HUES48 (cell line): Measurements from ENCODE around the gene MAP4.

Experiments used
- H3K27ac ChIP-seq: one replicate; pipeline ENCODE4 v1.7.0; 2013; ENCODE audit warnings: low read depth, low read length, inconsistent platforms
- H3K27me3 ChIP-seq: 2 replicates; pipeline ENCODE4 v1.6.1; 2013; ENCODE audit warnings: mild to moderate bottlenecking, low read length; ENCODE audit not compliant: control insufficient read depth, insufficient read depth
- H3K36me3 ChIP-seq: 2 replicates; pipeline ENCODE4 v1.6.1; 2013; ENCODE audit warnings: low read length; ENCODE audit not compliant: control insufficient read depth, insufficient read depth
- H3K4me1 ChIP-seq: 2 replicates; pipeline ENCODE4 v1.6.1; 2013; ENCODE audit warnings: mild to moderate bottlenecking, low read length; ENCODE audit not compliant: control insufficient read depth, insufficient read depth
- H3K4me3 ChIP-seq: 2 replicates; pipeline ENCODE4 v1.5.1; 2013; ENCODE audit warnings: mild to moderate bottlenecking, low read depth, low read length
- H3K9ac ChIP-seq: 2 replicates; pipeline ENCODE4 v1.6.1; 2013; ENCODE audit warnings: mild to moderate bottlenecking, low read depth, low read length, moderate library complexity
- H3K9me3 ChIP-seq: 2 replicates; pipeline ENCODE4 v1.6.1; 2013; ENCODE audit warnings: low read length; ENCODE audit not compliant: control insufficient read depth, insufficient read depth

The MAP4 gene

DNA sequence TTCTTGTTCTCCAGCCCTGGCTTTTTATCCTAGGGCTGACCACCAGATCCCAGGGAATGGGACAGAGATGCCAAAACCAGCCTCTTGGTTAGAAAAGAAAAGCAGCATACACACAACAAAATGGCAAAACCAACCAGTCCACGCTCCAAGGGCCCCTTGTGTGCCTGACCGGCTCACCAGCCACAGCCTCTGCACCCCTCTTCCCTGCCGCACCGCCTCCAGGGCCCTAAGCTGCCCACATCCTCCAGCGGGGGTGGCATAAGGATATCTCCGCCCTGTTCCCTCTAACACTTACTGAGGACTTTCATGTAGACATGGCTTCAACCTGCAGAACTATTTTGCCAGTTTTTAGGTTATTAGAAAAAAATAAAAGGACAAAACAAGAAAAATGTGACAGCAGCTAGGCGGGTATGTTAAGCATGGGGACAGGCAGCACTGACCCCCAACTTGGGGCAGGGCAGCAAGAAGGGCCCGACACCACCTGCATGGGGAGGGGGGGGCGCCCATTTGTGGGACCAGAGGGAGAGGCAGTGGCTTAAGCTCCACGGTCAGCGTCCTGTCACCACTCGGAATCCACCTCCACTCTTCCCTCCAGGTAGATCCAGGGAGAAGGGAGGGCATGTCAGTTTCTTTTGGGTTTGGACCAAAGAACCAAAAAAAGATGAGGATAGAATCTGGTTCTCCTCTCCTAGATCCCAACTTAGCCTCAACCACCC is 164.2 kb downstream of the MAP4 start:
- Histone ChIP-seq H3K27ac (no peak overlapping the region), H3K9ac (no peak overlapping the region), H3K27me3 (no peaks in the 10 kb centered on the region), H3K36me3 (peaks cover 82% of the 10 kb centered on the region), H3K4me1 (no peaks in the 10 kb centered on the region), H3K9me3 (no peaks in the 10 kb centered on the region), H3K4me3 (no peak overlapping the region)

DNA sequence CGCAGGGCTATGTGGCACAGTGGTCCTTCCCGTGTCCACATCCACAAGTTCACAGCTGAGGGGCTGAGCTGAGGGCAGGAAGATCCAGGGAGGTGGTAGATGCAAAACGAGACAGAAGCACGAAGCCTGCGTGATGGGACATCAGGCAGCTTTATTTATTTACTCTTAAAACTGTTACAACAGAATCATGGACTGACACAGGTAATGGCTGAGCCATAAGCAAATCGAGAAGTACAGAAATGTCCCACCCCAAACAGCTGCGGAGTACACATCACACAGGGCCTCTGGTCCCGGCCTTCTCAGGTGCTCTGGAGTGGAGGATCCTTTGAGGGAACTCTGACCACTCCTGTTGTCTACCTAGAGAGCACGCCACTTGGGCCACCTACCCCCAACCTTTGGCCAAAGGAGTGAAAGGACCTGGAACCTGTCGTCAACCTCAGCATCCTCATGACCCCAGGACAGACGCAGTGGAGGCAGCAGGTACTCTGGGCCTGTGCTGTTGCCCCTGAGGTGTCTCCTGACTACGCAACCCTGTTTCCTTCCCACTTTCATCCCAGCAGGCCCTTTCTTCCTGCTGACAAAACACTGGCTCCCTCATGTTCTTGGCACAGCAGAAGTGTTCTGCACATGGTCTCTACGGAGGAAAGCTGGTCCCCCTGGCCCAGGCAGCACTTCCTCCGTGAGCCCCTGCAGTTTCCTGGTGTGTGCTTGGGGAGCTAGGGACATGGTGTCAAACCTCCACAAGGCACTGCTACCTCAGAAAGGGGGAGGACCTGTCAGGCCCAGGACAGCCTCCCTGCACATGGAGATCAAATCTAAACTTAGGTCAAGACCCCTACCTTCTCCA is 165.4 kb downstream of the MAP4 start:
- Histone ChIP-seq H3K27me3 (no peaks in the 10 kb centered on the region), H3K27ac (no peak overlapping the region), H3K4me3 (no peak overlapping the region), H3K9me3 (no peaks in the 10 kb centered on the region), H3K36me3 (peaks cover 83% of the 10 kb centered on the region), H3K9ac (no peak overlapping the region), H3K4me1 (no peaks in the 10 kb centered on the region)

- peaks cover 83% of the 10 kb centered on the region for H3K36me3 ChIP-seq
- no peak overlapping the region for H3K27ac ChIP-seq
- no peak overlapping the region for H3K4me3 ChIP-seq
- H3K4me1 ChIP-seq = no peaks in the 10 kb centered on the region
- no peaks in the 10 kb centered on the region for H3K9me3 ChIP-seq
- no peaks in the 10 kb centered on the region for H3K27me3 ChIP-seq
- no peak overlapping the region for H3K9ac ChIP-seq
Measured at GRCh38 chr3:47849699-47850563, 166.3 kb downstream of the MAP4 start.

GRCh38 chr3:47849186-47849698 is 167.0 kb downstream of the MAP4 start:
- Histone ChIP-seq H3K4me3 (no peak overlapping the region), H3K36me3 (peaks cover 83% of the 10 kb centered on the region), H3K4me1 (no peaks in the 10 kb centered on the region), H3K27ac (no peak overlapping the region), H3K9ac (no peak overlapping the region), H3K27me3 (no peaks in the 10 kb centered on the region), H3K9me3 (no peaks in the 10 kb centered on the region)

GRCh38 chr3:47848599-47849117 is 167.6 kb downstream of the MAP4 start:
- Histone ChIP-seq H3K4me1 (no peaks in the 10 kb centered on the region), H3K27ac (no peak overlapping the region), H3K9ac (no peak overlapping the region), H3K36me3 (peaks cover 83% of the 10 kb centered on the region), H3K9me3 (no peaks in the 10 kb centered on the region), H3K4me3 (no peak overlapping the region), H3K27me3 (no peaks in the 10 kb centered on the region)

DNA sequence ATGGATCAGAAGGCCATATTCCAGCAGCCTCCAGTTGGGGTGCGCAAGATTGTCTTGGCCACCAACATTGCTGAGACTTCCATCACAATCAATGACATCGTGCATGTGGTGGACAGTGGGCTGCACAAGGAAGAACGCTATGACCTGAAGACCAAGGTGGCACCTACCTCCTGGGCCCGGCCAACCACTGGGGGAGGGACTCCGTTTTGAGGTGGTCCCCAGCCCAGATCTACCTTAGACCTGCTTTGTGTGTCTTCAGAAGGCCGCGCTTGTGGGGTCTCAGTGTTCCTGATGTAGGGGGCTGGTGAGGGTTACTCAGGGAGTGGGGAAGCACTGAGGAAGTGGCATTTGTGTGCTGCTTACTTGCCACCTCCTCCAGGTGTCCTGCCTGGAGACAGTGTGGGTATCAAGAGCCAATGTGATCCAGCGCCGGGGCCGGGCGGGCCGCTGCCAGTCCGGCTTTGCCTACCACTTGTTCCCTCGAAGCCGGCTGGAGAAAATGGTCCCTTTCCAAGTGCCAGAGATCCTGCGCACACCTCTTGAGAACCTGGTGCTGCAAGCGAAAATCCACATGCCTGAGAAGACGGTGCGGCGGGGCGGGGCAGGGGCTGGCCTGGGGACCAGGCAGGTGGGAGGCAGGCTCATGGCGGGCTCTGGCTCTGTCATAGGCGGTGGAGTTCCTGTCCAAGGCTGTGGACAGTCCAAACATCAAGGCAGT is 168.3 kb downstream of the MAP4 start:
- no peaks in the 10 kb centered on the region for H3K9me3 ChIP-seq
- H3K9ac ChIP-seq = no peak overlapping the region
- H3K36me3 ChIP-seq = peaks cover 89% of the 10 kb centered on the region
- peaks cover 3% of the 10 kb centered on the region for H3K4me1 ChIP-seq
- H3K27ac ChIP-seq = no peak overlapping the region
- H3K4me3 ChIP-seq = no peak overlapping the region
- H3K27me3 ChIP-seq = no peaks in the 10 kb centered on the region

GRCh38 chr3:47847260-47847659 is 169.0 kb downstream of the MAP4 start:
- Histone ChIP-seq H3K4me1 (peaks cover 10% of the 10 kb centered on the region), H3K27me3 (no peaks in the 10 kb centered on the region), H3K9me3 (no peaks in the 10 kb centered on the region), H3K4me3 (no peak overlapping the region), H3K36me3 (peaks cover 95% of the 10 kb centered on the region), H3K9ac (no peak overlapping the region), H3K27ac (no peak overlapping the region)

DNA sequence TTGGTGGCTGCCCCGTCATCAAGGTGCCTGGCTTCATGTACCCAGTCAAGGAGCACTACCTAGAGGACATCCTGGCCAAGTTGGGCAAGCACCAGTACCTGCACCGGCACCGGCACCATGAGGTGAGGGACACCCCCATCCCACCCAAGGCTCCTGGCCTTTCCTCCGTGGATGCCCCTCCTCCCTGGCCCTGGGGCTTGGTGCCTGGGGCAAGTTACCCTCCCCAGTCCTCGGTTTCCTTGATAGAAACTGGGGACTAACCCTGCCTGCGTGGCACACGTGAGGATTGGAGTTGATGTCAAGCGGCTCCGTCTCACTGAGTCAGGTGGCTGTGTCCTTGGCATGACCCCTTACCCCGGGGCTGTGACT is 169.4 kb downstream of the MAP4 start:
- no peaks in the 10 kb centered on the region for H3K27me3 ChIP-seq
- H3K27ac ChIP-seq = no peak overlapping the region
- no peaks in the 10 kb centered on the region for H3K9me3 ChIP-seq
- H3K4me3 ChIP-seq = no peak overlapping the region
- H3K36me3 ChIP-seq = peaks cover 91% of the 10 kb centered on the region
- H3K9ac ChIP-seq = no peak overlapping the region
- H3K4me1 ChIP-seq = peaks cover 12% of the 10 kb centered on the region

GRCh38 chr3:47846186-47846879 is 169.9 kb downstream of the MAP4 start:
- no peak overlapping the region for H3K27ac ChIP-seq
- H3K9me3 ChIP-seq = no peaks in the 10 kb centered on the region
- no peak overlapping the region for H3K4me3 ChIP-seq
- peaks cover 95% of the 10 kb centered on the region for H3K36me3 ChIP-seq
- no peaks in the 10 kb centered on the region for H3K27me3 ChIP-seq
- no peak overlapping the region for H3K9ac ChIP-seq
- peaks cover 17% of the 10 kb centered on the region for H3K4me1 ChIP-seq
